Activated naive CD4-positive, alpha-beta T cell treated with anti-CD3 and anti-CD28 coated beads for 36 hours (primary cell): Measurements from ENCODE around the gene SLC24A5. TPM values are rescaled to one million over a fixed set of nuclear protein-coding genes. Genes with fewer than 3 reads are reported as not detected.

Experiments
- CTCF ChIA-PET: fragments of 350-600 bp; sonication (Branson Sonifier 250); formaldehyde crosslinking; loops from one replicate; lab custom pipeline; 2021; ENCODE audit warnings: antibody characterized with exemption; lab: Charles Lee
- DNase-seq: peaks from one replicate; pipeline ENCODE4 v3.0.0-alpha.2; 2020
- H3K27ac Mint-ChIP-seq: one replicate; pipeline ENCODE4 v1.8.0; 2021; ENCODE audit warnings: mild to moderate bottlenecking, mixed read lengths
- H3K27me3 Mint-ChIP-seq: one replicate; pipeline ENCODE4 v1.8.0; 2021; ENCODE audit warnings: low read depth, mixed read lengths
- H3K36me3 Mint-ChIP-seq: one replicate; pipeline ENCODE4 v1.8.0; 2021; ENCODE audit warnings: low read depth, mixed read lengths
- H3K4me1 Mint-ChIP-seq: one replicate; pipeline ENCODE4 v1.8.0; 2021; ENCODE audit warnings: low read depth, mixed read lengths
- H3K4me3 Mint-ChIP-seq: one replicate; pipeline ENCODE4 v1.8.0; 2021; ENCODE audit warnings: mild to moderate bottlenecking, moderate library complexity, mixed read lengths
- H3K9me3 Mint-ChIP-seq: one replicate; pipeline ENCODE4 v1.8.0; 2021; ENCODE audit warnings: mixed read lengths
- intact Hi-C: fragments of 100-400 bp; cut with micrococcal nuclease; formaldehyde crosslinking; loops from one replicate; pipeline ENCODE4 v1.15.1; 2023
- total RNA-seq, 2 experiments: library from RNA; stranded (reverse); gene quantifications; one replicate each; pipeline ENCODE4 v1.2.3, GENCODE V29; 2021

Gene SLC24A5
- not detected for total RNA-seq

DNA sequence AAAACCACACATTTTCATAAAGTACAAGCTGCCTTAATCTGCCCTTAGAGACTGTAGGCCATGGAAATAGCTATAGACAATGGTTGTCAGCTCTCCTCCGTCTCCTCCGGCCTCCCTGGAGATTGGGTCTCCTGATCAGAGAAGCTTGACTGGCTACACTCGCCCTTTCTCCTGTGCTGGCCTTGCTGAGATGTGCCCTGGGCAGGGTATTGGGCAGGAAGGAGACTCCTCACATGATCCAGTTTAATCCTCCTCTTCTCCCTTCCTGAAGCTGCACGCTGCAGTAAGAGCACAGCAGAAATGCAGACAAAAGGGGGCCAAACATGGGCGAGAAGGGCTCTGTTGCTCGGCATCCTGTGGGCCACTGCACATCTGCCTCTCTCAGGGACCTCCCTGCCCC, at the start of gene SLC24A5:
SLC24A5 (plus strand) TSS at position 246 of the 400 bp plus-strand sequence; CDS start at position 301, 55 bp downstream.
- Mint-ChIP-seq H3K4me3 (no peak within 1 kb of the TSS), H3K4me1 (no peaks in the 10 kb centered on the region), H3K27ac (no peak within 1 kb of the TSS), H3K27me3 (no peaks in the 10 kb centered on the region), H3K36me3 (no peaks in the 10 kb centered on the region), H3K9me3 (no peaks in the 10 kb centered on the region)
- no peak for DNase-seq
- CTCF ChIA-PET = interaction anchor here (0.5 kb wide), 1 partner anchor 233 kb away, joined by 4 read pairs; no protein-coding TSS in a partner anchor
- intact Hi-C loops = no loop called here

GRCh38 chr15:48072941-48073340, 47.8 kb upstream of the SLC24A5 start:
- Mint-ChIP-seq H3K27ac (no peak overlapping the region), H3K36me3 (no peaks in the 10 kb centered on the region), H3K4me3 (no peak overlapping the region), H3K9me3 (peaks cover 1% of the 10 kb centered on the region), H3K27me3 (peaks cover 13% of the 10 kb centered on the region), H3K4me1 (no peaks in the 10 kb centered on the region)
- DNase-seq = no peak
- intact Hi-C loops = no loop called here
- CTCF ChIA-PET = no interaction called here

DNA sequence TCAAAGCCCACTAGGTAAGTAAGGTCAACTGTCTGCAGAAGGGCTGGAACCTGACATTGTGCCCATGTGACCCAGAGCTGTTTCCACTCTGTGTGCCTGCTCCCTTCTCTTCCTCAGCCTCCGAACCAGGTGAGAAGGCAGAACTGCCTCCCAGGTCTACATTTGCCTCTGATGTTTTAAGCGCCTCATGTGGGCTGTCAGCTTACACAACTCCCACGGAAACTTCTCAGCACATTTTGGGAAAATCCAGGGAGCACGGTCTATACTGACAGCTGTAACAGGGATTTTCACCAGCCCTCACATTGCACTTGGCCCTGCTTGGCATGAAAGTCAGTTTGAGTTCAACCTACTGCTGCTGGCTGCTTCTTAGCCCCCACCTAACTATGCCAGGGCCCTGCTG, 46.9 kb upstream of the SLC24A5 start:
- Mint-ChIP-seq H3K9me3 (peaks cover 1% of the 10 kb centered on the region), H3K4me3 (no peak overlapping the region), H3K4me1 (no peaks in the 10 kb centered on the region), H3K27me3 (peaks cover 16% of the 10 kb centered on the region), H3K27ac (no peak overlapping the region), H3K36me3 (no peaks in the 10 kb centered on the region)
- CTCF ChIA-PET = no interaction called here
- DNase-seq = no peak
- intact Hi-C loops = no loop called here

DNA sequence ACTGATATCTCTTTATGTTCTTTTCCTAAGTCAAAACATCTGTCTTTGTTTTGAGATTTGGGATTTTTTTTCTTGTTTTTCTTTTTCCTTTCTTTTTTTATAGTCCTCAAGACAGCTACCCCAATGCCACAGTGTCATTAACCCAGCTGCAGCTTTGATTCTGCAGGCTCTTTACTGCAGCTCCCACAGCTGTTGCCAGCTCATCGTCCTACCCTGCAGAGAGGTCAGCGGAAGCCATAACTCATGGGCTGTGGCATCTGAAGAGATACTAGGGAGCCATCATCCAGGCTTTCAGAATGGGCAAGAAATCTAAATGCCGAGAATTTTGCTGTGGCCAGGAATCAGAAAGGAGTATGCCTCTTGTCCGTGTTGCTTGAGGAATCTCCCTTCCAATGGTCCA, 44.3 kb upstream of the SLC24A5 start:
- no peak overlapping the region for H3K27ac Mint-ChIP-seq
- CTCF ChIA-PET = no interaction called here

GRCh38 chr15:48077616-48078184, 43.1 kb upstream of the SLC24A5 start:
- intact Hi-C loops = no loop called here
- Mint-ChIP-seq H3K36me3 (no peaks in the 10 kb centered on the region), H3K27me3 (peaks cover 23% of the 10 kb centered on the region), H3K4me1 (no peaks in the 10 kb centered on the region), H3K27ac (no peak overlapping the region), H3K4me3 (no peak overlapping the region), H3K9me3 (no peaks in the 10 kb centered on the region)
- CTCF ChIA-PET = no interaction called here
- no peak for DNase-seq

More for the DNA sequence above, 44.3 kb upstream of the SLC24A5 start:
- peaks cover 25% of the 10 kb centered on the region for H3K27me3 Mint-ChIP-seq
- H3K9me3 Mint-ChIP-seq = no peaks in the 10 kb centered on the region
- H3K4me1 Mint-ChIP-seq = no peaks in the 10 kb centered on the region
- intact Hi-C loops = no loop called here
- no peak overlapping the region for H3K4me3 Mint-ChIP-seq
- DNase-seq = no peak
- H3K36me3 Mint-ChIP-seq = no peaks in the 10 kb centered on the region

GRCh38 chr15:48084759-48085590, 35.8 kb upstream of the SLC24A5 start:
- CTCF ChIA-PET = interaction anchor here (1.0 kb wide), 2 partner anchors 15 to 203 kb away, joined by 3 to 4 read pairs; no protein-coding TSS in a partner anchor
- Mint-ChIP-seq H3K36me3 (no peaks in the 10 kb centered on the region), H3K4me1 (no peaks in the 10 kb centered on the region), H3K27me3 (peaks cover 5% of the 10 kb centered on the region), H3K27ac (no peak overlapping the region), H3K9me3 (no peaks in the 10 kb centered on the region), H3K4me3 (no peak overlapping the region)
- intact Hi-C loops = no loop called here
- no peak for DNase-seq

GRCh38 chr15:48085591-48085930, 35.2 kb upstream of the SLC24A5 start:
- Mint-ChIP-seq H3K9me3 (no peaks in the 10 kb centered on the region), H3K27me3 (peaks cover 3% of the 10 kb centered on the region), H3K4me1 (no peaks in the 10 kb centered on the region), H3K4me3 (no peak overlapping the region), H3K27ac (no peak overlapping the region), H3K36me3 (no peaks in the 10 kb centered on the region)
- CTCF ChIA-PET = interaction anchor here (1.0 kb wide), 2 partner anchors 14 to 203 kb away, joined by 3 to 4 read pairs; no protein-coding TSS in a partner anchor
- intact Hi-C loops = no loop called here
- no peak for DNase-seq

GRCh38 chr15:48086133-48086532, 34.7 kb upstream of the SLC24A5 start:
- H3K27ac Mint-ChIP-seq = no peak overlapping the region
- DNase-seq = no peak
- no peaks in the 10 kb centered on the region for H3K9me3 Mint-ChIP-seq
- no peaks in the 10 kb centered on the region for H3K36me3 Mint-ChIP-seq
- no peak overlapping the region for H3K4me3 Mint-ChIP-seq
- no peaks in the 10 kb centered on the region for H3K4me1 Mint-ChIP-seq
- intact Hi-C loops = no loop called here
- CTCF ChIA-PET = interaction anchor here (1.0 kb wide), 1 partner anchor 202 kb away, joined by 4 read pairs; no protein-coding TSS in a partner anchor
- H3K27me3 Mint-ChIP-seq = peaks cover 2% of the 10 kb centered on the region

DNA sequence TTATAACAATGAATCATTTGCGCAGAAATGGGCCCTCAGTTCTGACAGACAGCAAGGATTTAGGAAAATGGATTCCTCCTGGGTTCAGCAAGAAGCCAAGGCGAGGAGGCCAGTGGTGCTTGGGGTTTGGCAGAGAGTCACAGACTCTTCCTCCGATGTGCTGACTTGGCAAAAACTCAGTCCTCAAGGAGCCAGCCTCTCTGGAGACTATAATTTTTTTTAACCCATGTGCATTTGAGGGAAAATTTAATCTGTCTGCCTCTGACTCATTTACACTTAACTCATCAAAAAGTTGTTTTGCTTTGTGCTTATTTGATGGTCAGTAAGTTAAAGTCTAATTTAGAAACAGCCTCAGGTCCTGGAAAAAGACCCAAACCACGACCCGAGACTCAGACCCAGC, 34.2 kb upstream of the SLC24A5 start:
- no peaks in the 10 kb centered on the region for H3K4me1 Mint-ChIP-seq
- DNase-seq = no peak
- no peak overlapping the region for H3K27ac Mint-ChIP-seq
- H3K4me3 Mint-ChIP-seq = no peak overlapping the region
- H3K27me3 Mint-ChIP-seq = peaks cover 2% of the 10 kb centered on the region
- intact Hi-C loops = no loop called here
- H3K9me3 Mint-ChIP-seq = no peaks in the 10 kb centered on the region
- no peaks in the 10 kb centered on the region for H3K36me3 Mint-ChIP-seq
- CTCF ChIA-PET = no interaction called here

DNA sequence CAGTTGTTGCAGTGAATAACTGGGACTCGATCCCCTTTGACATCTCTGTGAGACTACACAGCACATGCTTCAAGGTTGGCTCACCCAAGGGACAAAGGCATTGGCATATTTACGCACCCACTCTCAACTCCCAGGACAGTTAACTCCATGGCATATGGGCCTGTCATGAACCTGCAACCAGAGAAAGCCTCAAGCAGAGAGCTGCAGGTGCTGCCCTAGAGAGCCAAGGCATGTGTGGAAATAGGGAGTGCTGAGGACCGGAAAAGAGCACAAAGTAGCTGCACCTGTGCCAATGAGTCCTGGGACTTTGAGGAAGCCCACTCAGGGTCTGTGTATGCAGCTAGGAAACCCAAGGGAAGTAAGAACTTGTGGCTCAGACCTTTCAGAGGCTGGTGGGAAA, 32.9 kb upstream of the SLC24A5 start:
- Mint-ChIP-seq H3K4me1 (no peaks in the 10 kb centered on the region), H3K9me3 (no peaks in the 10 kb centered on the region), H3K27ac (no peak overlapping the region), H3K27me3 (peaks cover 2% of the 10 kb centered on the region), H3K4me3 (no peak overlapping the region), H3K36me3 (no peaks in the 10 kb centered on the region)
- intact Hi-C loops = no loop called here
- DNase-seq = no peak
- CTCF ChIA-PET = no interaction called here

DNA sequence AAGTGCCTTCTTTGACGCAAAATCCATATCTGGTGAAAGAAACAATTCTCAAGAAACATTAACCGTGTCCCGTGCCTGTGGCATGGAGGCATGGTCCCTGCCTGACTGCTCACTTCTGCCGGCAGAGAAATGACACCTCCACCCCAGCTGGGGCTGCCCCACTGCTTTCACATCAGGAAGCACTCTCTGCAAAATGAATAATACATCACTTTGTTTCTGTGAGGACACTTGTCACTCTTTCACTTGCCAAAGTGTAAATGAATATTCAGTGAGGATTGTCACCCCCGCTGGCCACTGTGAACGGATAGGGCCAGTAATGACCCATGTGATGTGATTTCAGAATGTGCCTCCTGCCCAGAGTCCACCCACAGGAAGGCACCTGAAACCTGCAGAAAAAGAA, 31.1 kb upstream of the SLC24A5 start:
- CTCF ChIA-PET = no interaction called here
- H3K4me3 Mint-ChIP-seq = no peak overlapping the region
- H3K9me3 Mint-ChIP-seq = no peaks in the 10 kb centered on the region
- DNase-seq = peak; percentile 5
- peaks cover 3% of the 10 kb centered on the region for H3K27me3 Mint-ChIP-seq
- no peaks in the 10 kb centered on the region for H3K36me3 Mint-ChIP-seq
- intact Hi-C loops = no loop called here
- no peaks in the 10 kb centered on the region for H3K4me1 Mint-ChIP-seq
- H3K27ac Mint-ChIP-seq = no peak overlapping the region

- Mint-ChIP-seq H3K4me1 (no peaks in the 10 kb centered on the region), H3K36me3 (no peaks in the 10 kb centered on the region), H3K27me3 (peaks cover 6% of the 10 kb centered on the region), H3K9me3 (no peaks in the 10 kb centered on the region), H3K4me3 (no peak overlapping the region), H3K27ac (no peak overlapping the region)
- intact Hi-C loops = no loop called here
- CTCF ChIA-PET = no interaction called here
- DNase-seq = no peak
Measured at GRCh38 chr15:48090115-48090514, 30.7 kb upstream of the SLC24A5 start.

DNA sequence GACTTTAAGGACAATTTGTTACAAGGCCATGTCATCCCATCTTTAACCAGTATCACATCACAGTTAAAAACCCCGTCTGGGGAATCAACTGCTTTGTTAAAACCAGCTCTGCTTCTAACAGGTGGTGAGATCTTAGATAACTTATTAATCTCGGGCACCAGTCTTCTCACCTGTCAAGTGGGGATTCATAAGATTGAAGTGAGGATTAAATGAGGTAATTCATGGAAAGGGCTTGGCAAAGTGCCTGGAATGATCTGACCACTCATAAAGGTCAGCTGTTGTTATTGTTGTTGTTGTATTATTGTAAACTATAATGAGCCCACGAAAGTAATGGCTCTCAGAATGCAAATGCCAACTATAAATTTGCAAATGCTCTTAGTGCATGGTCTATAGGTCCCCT, 30.1 kb upstream of the SLC24A5 start:
- no peaks in the 10 kb centered on the region for H3K4me1 Mint-ChIP-seq
- CTCF ChIA-PET = no interaction called here
- H3K9me3 Mint-ChIP-seq = no peaks in the 10 kb centered on the region
- H3K36me3 Mint-ChIP-seq = no peaks in the 10 kb centered on the region
- no peak overlapping the region for H3K4me3 Mint-ChIP-seq
- H3K27ac Mint-ChIP-seq = no peak overlapping the region
- no peak for DNase-seq
- intact Hi-C loops = no loop called here
- peaks cover 9% of the 10 kb centered on the region for H3K27me3 Mint-ChIP-seq
